A673 (cell line): ENCODE data around the gene SEM1. TPM values are rescaled to one million over a fixed set of nuclear protein-coding genes. Genes with fewer than 3 reads are reported as not detected.
A peak's percentile ranks its signal among the peaks of the same experiment; 100 is the strongest.

Experiments used
- BruUV-seq: library from RNA; stranded (reverse); fragments of 400-500 nt; replicated peaks from 2 replicates; lab custom pipeline; 2021; lab: Mats Ljungman, UMichigan
- CTCF ChIA-PET: fragments of 300-600 bp; sonication (Branson Sonifier 250); formaldehyde crosslinking; loops from one replicate; lab custom pipeline; 2022; ENCODE audit warnings: antibody characterized with exemption; lab: Charles Lee
- POLR2A ChIA-PET: fragments of 300-600 bp; sonication (Branson Sonifier 250); formaldehyde crosslinking; loops from one replicate; lab custom pipeline; 2022; ENCODE audit warnings: antibody characterized with exemption; ENCODE audit not compliant: low non-redundant PET; lab: Charles Lee
- DNase-seq: peaks from one replicate; pipeline ENCODE4 v3.0.0-alpha.2; 2015; ENCODE audit warnings: low spot score
- H3K27ac ChIP-seq: fragments of 200-600 bp; sonication (generic); 2 replicates; pipeline ENCODE4 v1.5.1; 2016; ENCODE audit warnings: mixed run types, low read depth, mild to moderate bottlenecking, mixed read lengths, antibody characterized with exemption, low read length; ENCODE audit not compliant: poor library complexity, severe bottlenecking
- H3K27me3 ChIP-seq: fragments of 200-600 bp; sonication (generic); replicated peaks from 2 replicates; pipeline ENCODE4 v1.6.1; 2017; ENCODE audit warnings: mixed run types, low read depth, mild to moderate bottlenecking, mixed read lengths, antibody characterized with exemption, low read length; ENCODE audit not compliant: insufficient read depth, poor library complexity
- H3K36me3 ChIP-seq: fragments of 200-600 bp; sonication (generic); 2 replicates; pipeline ENCODE4 v1.6.1; 2016; ENCODE audit warnings: mixed run types, mild to moderate bottlenecking, mixed read lengths, antibody characterized with exemption, low read length; ENCODE audit not compliant: insufficient read depth, poor library complexity, severe bottlenecking
- H3K4me1 ChIP-seq: fragments of 200-600 bp; sonication (generic); 2 replicates; pipeline ENCODE4 v1.6.1; 2017; ENCODE audit warnings: mixed run types, mild to moderate bottlenecking, mixed read lengths, antibody characterized with exemption, low read length; ENCODE audit not compliant: insufficient read depth, poor library complexity, severe bottlenecking
- H3K4me3 ChIP-seq: fragments of 200-600 bp; sonication (generic); 2 replicates; pipeline ENCODE4 v1.5.1; 2016; ENCODE audit warnings: low read depth, mixed run types, mild to moderate bottlenecking, mixed read lengths, low read length; ENCODE audit not compliant: poor library complexity, severe bottlenecking
- H3K9me3 ChIP-seq: fragments of 200-600 bp; sonication (generic); 2 replicates; pipeline ENCODE4 v1.6.1; 2016; ENCODE audit warnings: mixed run types, low read depth, mild to moderate bottlenecking, mixed read lengths, antibody characterized with exemption, low read length; ENCODE audit not compliant: poor library complexity, severe bottlenecking
- CTCF ChIP-seq: fragments of 300-800, 200-600 bp; sonication (generic); conservative IDR thresholded peaks from 2 replicates; pipeline ENCODE4 v1.5.1; 2017; ENCODE audit warnings: low read depth, mild to moderate bottlenecking, antibody characterized with exemption, low read length, moderate library complexity, mixed read lengths
- EZH2 ChIP-seq: fragments of 200-600 bp; sonication (generic); IDR thresholded peaks from 2 replicates; pipeline ENCODE4 v1.6.1; 2017; ENCODE audit warnings: borderline replicate concordance, low read depth, mild to moderate bottlenecking, mixed read lengths, antibody characterized with exemption, low read length; ENCODE audit not compliant: poor library complexity, severe bottlenecking
- intact Hi-C: fragments of 100-400 bp; cut with micrococcal nuclease; formaldehyde crosslinking; loops from one replicate; pipeline ENCODE4 v1.10.0; 2022; ENCODE audit not compliant: unreplicated experiment
- total RNA-seq: library from RNA; stranded (reverse); gene quantifications from 2 replicates; pipeline ENCODE4 v1.2.3, GENCODE V29; 2021

Gene SEM1
- total RNA-seq, 1 experiment from 2014 or later = 122 TPM

GRCh38 chr7:96654630-96655188, 54.9 kb downstream of the SEM1 start:
- POLR2A ChIA-PET = no interaction called here
- Histone ChIP-seq H3K4me1 (no peaks in the 10 kb centered on the region), H3K9me3 (no peaks in the 10 kb centered on the region), H3K27ac (no peak overlapping the region), H3K27me3 (no peaks in the 10 kb centered on the region), H3K36me3 (no peaks in the 10 kb centered on the region), H3K4me3 (no peak overlapping the region)
- intact Hi-C loops = no loop called here
- TF ChIP-seq CTCF (no peak), EZH2 (no peak)
- no TSS peak for BruUV-seq
- DNase-seq = peak; percentile 35
- CTCF ChIA-PET = no interaction called here

GRCh38 chr7:96649981-96650380, 59.7 kb downstream of the SEM1 start:
- POLR2A ChIA-PET = no interaction called here
- intact Hi-C loops = no loop called here
- no TSS peak for BruUV-seq
- DNase-seq = no peak
- Histone ChIP-seq H3K4me3 (no peak overlapping the region), H3K9me3 (no peaks in the 10 kb centered on the region), H3K4me1 (no peaks in the 10 kb centered on the region), H3K27ac (no peak overlapping the region), H3K36me3 (no peaks in the 10 kb centered on the region), H3K27me3 (no peaks in the 10 kb centered on the region)
- TF ChIP-seq EZH2 (no peak), CTCF (no peak)
- CTCF ChIA-PET = no interaction called here

GRCh38 chr7:96648784-96649183, 60.9 kb downstream of the SEM1 start:
- Histone ChIP-seq H3K36me3 (no peaks in the 10 kb centered on the region), H3K4me1 (no peaks in the 10 kb centered on the region), H3K27me3 (no peaks in the 10 kb centered on the region), H3K27ac (no peak overlapping the region), H3K4me3 (no peak overlapping the region), H3K9me3 (no peaks in the 10 kb centered on the region)
- intact Hi-C loops = no loop called here
- no TSS peak for BruUV-seq
- TF ChIP-seq CTCF (no peak), EZH2 (no peak)
- POLR2A ChIA-PET = no interaction called here
- no peak for DNase-seq
- CTCF ChIA-PET = no interaction called here
